ENCODE data around the gene REN. TPM values are rescaled to one million over a fixed set of nuclear protein-coding genes. Genes with fewer than 3 reads are reported as not detected.

The REN gene
- under 1 TPM in 5 of 12 donors, not detected in 7; 0.11 to 0.32 (median 0.20) TPM for polyA plus RNA-seq (ENCODE audit: insufficient read length in 12 of 12)
- long read RNA-seq, donor 1, partial matches to known transcripts, result 0 of 8 reads
- long read RNA-seq, donor 1, other reads (novel, unspliced or antisense), result 8 of 8 reads
- long read RNA-seq, donor 2, result 0 reads
- long read RNA-seq, donor 3, result 0 reads
- long read RNA-seq, donor 4, result 0 reads
- long read RNA-seq, donor 5, result 0 reads
- long read RNA-seq, donor 6, result 0 reads
- long read RNA-seq, donor 7, result 0 reads
- long read RNA-seq, donor 8, result 0 reads
- long read RNA-seq, donor 9, result 0 reads
- long read RNA-seq, donor 10, result 0 reads
- long read RNA-seq, donor 11, result 0 reads

- DNase-seq, result no peak
These were observed at the start of gene REN for GRCh38 chr1:204166219-204166618. Gene REN (minus strand): TSS chr1:204166337. CDS start chr1:204166293, 44 bp downstream.

GRCh38 chr1:204213668-204214662 is 47.8 kb upstream of the REN start, which contains the start of gene GOLT1A:
Gene GOLT1A (minus strand): TSS chr1:204213988. CDS start chr1:204213906, 82 bp downstream.
- peak; percentile 58 for DNase-seq

GRCh38 chr1:204212715-204213114 is 46.6 kb upstream of the REN start:
- DNase-seq, result no peak

- no peak for DNase-seq
These were observed 44.9 kb upstream of the REN start for GRCh38 chr1:204211046-204211445.

- DNase-seq, result peak; percentile 45
These were observed 41.0 kb upstream of the REN start for GRCh38 chr1:204207136-204207616.

- no peak for DNase-seq
These were observed 40.0 kb upstream of the REN start for GRCh38 chr1:204206121-204206520.

GRCh38 chr1:204205486-204205885 is 39.3 kb upstream of the REN start:
- no peak for DNase-seq

- DNase-seq, result no peak
These were observed 38.8 kb upstream of the REN start for GRCh38 chr1:204204944-204205343.

- no peak for DNase-seq
These were observed 37.1 kb upstream of the REN start for GRCh38 chr1:204203206-204203767.

GRCh38 chr1:204202481-204202880 is 36.3 kb upstream of the REN start:
- no peak for DNase-seq

- DNase-seq, result no peak
These were observed 35.4 kb upstream of the REN start for GRCh38 chr1:204201348-204202040.

GRCh38 chr1:204199579-204199978 is 33.4 kb upstream of the REN start:
- no peak for DNase-seq

- no peak for DNase-seq
These were observed 32.5 kb upstream of the REN start for GRCh38 chr1:204198348-204199340.

- no peak for DNase-seq
These were observed 30.9 kb upstream of the REN start for GRCh38 chr1:204197068-204197467.

GRCh38 chr1:204196068-204196795 is 30.1 kb upstream of the REN start, which contains the start of gene KISS1:
Gene KISS1 (minus strand): TSS chr1:204196491. CDS start chr1:204192876, 3,615 bp downstream.
- DNase-seq, result no peak

GRCh38 chr1:204194771-204195170 is 28.6 kb upstream of the REN start:
- DNase-seq, result no peak

GRCh38 chr1:204194080-204194479 is 27.9 kb upstream of the REN start:
- no peak for DNase-seq

- no peak for DNase-seq
These were observed 26.6 kb upstream of the REN start for GRCh38 chr1:204192589-204193352.

GRCh38 chr1:204192046-204192445 is 25.9 kb upstream of the REN start:
- DNase-seq, result no peak
